Lower lobe of right lung (tissue), 2 donors: ENCODE data around the gene SLC38A1. TPM values are rescaled to one million over a fixed set of nuclear protein-coding genes. Genes with fewer than 3 reads are reported as not detected.

Source experiments
- ATAC-seq, 2 donors: fragments of 200-7000 bp; cut with Tn5 transposase; one replicate each; pipeline ENCODE4 v1.9.1; 2020 to 2022; ENCODE audit warnings: mild to moderate bottlenecking in 2 of 2, moderate library complexity in 2 of 2
- DNase-seq: peaks from one replicate; pipeline ENCODE4 v3.0.0-alpha.2; 2020
- H3K27ac ChIP-seq: fragments of 200-600 bp; one replicate; pipeline ENCODE4 v1.8.0; 2022
- H3K27me3 ChIP-seq: fragments of 200-600 bp; one replicate; pipeline ENCODE4 v1.8.0; 2022; ENCODE audit warnings: low read depth
- H3K36me3 ChIP-seq: fragments of 200-600 bp; one replicate; pipeline ENCODE4 v1.8.0; 2022; ENCODE audit warnings: mild to moderate bottlenecking
- H3K4me1 ChIP-seq: fragments of 200-600 bp; one replicate; pipeline ENCODE4 v1.8.0; 2022
- H3K4me3 ChIP-seq: fragments of 200-600 bp; one replicate; pipeline ENCODE4 v1.8.0; 2022; ENCODE audit warnings: mild to moderate bottlenecking
- H3K9me3 ChIP-seq: fragments of 200-600 bp; one replicate; pipeline ENCODE4 v1.8.0; 2022
- intact Hi-C: fragments of 100-400 bp; cut with DNase I; formaldehyde crosslinking; loops from one replicate; pipeline ENCODE4 v1.11.0; 2022
- total RNA-seq: library from RNA; stranded (reverse); fragmentation: NEBNext Ultra II Directional; extraction: Animal tissue kit (Norgen Biotek cat#: 25700); gene quantifications from one replicate; pipeline ENCODE4 v1.2.1, GENCODE V29; 2021
- TF ChIP-seq, protein P1 (sequence below): fragments of 200-600 bp; IDR thresholded peaks from one replicate; pipeline ENCODE4 v1.8.0; 2022; ENCODE audit warnings: antibody characterized with exemption, mild to moderate bottlenecking
- donor health status: DM: no; HTN: yes; CAD: no; lungs with severe emphysema.

Gene SLC38A1
- total RNA-seq, 1 donor from 2014 or later, result 45.8 TPM

DNA sequence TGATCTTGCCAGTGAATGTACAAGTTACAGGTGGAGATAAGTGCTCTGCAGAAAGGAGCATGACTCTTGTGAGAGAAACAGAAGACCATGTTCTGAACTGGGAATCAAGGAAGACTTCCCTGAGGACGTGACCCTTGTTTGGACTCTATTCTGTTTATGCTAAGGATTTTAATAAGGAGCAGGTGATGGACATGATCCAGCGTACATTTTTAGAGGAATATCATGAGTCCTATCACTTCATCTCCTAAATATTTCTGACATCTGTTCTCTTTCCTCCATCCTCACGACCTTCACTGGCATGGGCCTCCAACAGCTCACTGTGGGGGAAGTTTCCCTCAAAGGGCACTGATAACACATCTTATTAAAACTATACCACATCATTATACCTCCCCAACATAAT is 7.9 kb upstream of the SLC38A1 start:
- H3K27ac ChIP-seq, result no peak overlapping the region
- H3K4me3 ChIP-seq, result no peak overlapping the region
- no peaks in the 10 kb centered on the region for H3K4me1 ChIP-seq
- H3K36me3 ChIP-seq, result no peaks in the 10 kb centered on the region
- no peaks in the 10 kb centered on the region for H3K27me3 ChIP-seq
- DNase-seq, result no peak
- H3K9me3 ChIP-seq, result no peaks in the 10 kb centered on the region
- TF ChIP-seq, protein P1, sequence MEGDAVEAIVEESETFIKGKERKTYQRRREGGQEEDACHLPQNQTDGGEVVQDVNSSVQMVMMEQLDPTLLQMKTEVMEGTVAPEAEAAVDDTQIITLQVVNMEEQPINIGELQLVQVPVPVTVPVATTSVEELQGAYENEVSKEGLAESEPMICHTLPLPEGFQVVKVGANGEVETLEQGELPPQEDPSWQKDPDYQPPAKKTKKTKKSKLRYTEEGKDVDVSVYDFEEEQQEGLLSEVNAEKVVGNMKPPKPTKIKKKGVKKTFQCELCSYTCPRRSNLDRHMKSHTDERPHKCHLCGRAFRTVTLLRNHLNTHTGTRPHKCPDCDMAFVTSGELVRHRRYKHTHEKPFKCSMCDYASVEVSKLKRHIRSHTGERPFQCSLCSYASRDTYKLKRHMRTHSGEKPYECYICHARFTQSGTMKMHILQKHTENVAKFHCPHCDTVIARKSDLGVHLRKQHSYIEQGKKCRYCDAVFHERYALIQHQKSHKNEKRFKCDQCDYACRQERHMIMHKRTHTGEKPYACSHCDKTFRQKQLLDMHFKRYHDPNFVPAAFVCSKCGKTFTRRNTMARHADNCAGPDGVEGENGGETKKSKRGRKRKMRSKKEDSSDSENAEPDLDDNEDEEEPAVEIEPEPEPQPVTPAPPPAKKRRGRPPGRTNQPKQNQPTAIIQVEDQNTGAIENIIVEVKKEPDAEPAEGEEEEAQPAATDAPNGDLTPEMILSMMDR, result no peak
- ATAC-seq, result no peak
- intact Hi-C loops, result no loop called here

DNA sequence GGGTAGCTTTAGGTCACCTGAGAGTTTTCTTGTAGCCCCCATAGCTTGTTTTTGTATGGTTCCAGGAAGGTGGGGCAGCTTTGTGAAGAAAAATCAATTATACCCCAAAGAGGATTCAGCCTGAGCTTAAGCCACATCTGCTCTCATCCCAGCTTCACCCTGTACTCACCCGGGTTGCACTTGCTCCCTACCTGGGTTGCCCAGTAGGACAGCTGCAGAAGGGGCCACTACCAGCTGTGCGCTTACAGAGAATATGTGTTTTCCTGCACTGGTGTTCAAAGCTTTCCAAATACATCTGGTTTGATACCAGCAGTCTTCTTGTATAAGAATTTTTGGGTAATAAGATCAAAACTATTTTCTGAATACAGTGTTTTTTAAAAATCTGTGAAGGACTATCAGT is 3.0 kb upstream of the SLC38A1 start:
- H3K36me3 ChIP-seq, result no peaks in the 10 kb centered on the region
- no peaks in the 10 kb centered on the region for H3K9me3 ChIP-seq
- no peak overlapping the region for H3K27ac ChIP-seq
- ATAC-seq, result no peak
- no peak for DNase-seq
- H3K27me3 ChIP-seq, result peaks cover 28% of the 10 kb centered on the region
- TF ChIP-seq, protein P1, result no peak
- peaks cover 27% of the 10 kb centered on the region for H3K4me1 ChIP-seq
- intact Hi-C loops, result no loop called here
- H3K4me3 ChIP-seq, result no peak overlapping the region

DNA sequence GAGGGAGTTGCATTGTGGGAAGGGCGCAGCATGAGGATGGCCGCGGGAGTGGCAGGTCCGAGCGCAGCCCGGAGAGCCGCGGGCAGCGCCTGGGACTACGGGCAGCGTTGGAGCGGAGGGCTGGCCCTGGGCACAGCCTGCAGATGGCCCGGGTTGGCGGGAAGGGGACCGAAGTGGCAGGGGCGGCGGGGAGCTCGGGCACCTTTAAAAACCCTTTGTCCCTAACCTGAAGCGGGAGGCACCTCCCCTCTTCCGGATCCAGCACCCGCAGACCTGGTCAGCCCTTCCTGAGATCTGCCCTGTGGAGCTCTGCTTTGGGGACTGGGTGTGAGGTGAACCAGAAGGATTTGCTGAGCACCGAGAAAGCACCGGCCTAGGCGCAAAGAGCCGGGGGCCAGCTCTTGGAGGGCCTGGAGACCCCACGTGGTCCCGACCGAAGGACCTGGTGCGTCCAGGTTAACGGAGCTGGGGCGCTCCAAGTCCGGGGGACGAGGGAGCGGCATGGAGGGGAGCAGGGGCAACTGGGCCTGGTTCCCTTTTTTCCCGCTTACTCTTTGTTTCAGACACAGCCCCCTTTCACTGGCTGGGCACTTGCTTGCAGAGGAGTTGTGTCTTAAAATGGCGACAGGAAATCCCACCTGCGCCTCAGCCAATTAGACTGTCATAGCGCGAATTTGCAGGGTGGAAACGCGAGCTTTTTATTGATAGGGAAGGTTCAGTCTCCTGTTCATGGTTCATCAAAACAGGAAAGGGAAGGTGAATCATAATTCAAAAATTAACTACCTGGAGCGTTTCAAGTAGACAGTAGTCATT is 792 bp upstream of the SLC38A1 start:
- peak overlapping the region; percentile 86 for H3K27ac ChIP-seq
- peak; percentile 68 to 73 for ATAC-seq
- peaks cover 41% of the 10 kb centered on the region for H3K4me1 ChIP-seq
- TF ChIP-seq, protein P1, result no peak
- H3K4me3 ChIP-seq, result peak overlapping the region; percentile 69
- no peaks in the 10 kb centered on the region for H3K9me3 ChIP-seq
- peaks cover 30% of the 10 kb centered on the region for H3K27me3 ChIP-seq
- H3K36me3 ChIP-seq, result no peaks in the 10 kb centered on the region
- DNase-seq, result no peak
- intact Hi-C loops, result no loop called here

DNA sequence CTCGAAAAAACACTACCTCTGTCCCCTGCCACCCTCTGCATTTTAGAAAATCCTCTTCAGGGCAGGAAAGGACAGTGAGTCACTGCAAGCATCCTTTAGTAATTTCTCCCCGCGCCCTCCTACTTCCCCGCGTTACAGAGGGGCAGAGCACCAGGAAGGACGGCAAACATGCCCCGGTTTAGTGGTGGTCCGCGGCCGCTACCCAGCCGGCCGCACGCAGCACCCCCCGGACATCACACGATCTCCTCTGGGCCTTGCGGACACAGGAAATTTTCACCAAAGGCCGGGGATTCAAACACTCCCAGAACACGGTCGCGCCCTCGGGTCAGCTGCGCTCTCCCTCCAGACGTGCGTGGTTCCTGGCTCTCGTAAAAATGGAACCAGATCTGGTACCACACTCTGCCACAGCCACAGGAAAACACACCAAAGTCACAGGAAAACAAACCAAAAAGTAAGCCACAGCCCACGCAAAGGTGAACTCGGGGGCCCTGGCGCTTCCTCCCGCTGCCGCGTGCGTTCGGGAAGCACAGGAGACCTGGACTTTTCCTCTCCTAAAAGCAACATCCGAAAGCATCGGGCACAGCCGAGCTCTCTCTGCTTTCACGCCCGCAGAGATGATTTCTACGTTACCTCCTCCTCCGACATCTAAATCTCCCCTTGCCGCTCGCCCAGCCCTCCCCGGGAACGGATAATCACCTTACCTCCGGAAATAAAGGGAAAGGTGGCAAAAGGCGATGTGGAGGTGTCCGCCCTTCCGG is 839 bp downstream of the SLC38A1 start:
- peak; percentile 49 for DNase-seq
- peaks cover 41% of the 10 kb centered on the region for H3K4me1 ChIP-seq

DNA sequence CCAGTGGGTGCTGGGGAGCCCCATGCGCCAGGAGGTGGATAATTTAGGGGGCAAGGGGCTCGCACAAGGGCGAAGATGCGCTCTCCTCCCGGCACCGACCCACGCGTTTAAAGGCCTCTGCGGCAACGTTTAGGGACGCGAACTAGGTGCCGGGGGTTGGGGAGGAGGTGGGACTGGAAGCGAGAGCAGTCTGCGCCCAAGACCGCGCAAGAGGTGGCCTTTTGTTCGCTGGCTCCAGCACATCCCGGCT is 1.3 kb downstream of the SLC38A1 start:
- peaks cover 30% of the 10 kb centered on the region for H3K27me3 ChIP-seq
- no peak for DNase-seq
- intact Hi-C loops, result no loop called here
- ATAC-seq, result peak in 1 of 2 donors; percentile 6
- H3K4me3 ChIP-seq, result peak overlapping the region; percentile 69
- peaks cover 41% of the 10 kb centered on the region for H3K4me1 ChIP-seq
- TF ChIP-seq, protein P1, result no peak
- H3K9me3 ChIP-seq, result no peaks in the 10 kb centered on the region
- no peaks in the 10 kb centered on the region for H3K36me3 ChIP-seq
- H3K27ac ChIP-seq, result peak overlapping the region; percentile 86

More for the DNA sequence above, 839 bp downstream of the SLC38A1 start:
- TF ChIP-seq, protein P1, result no peak
- Histone ChIP-seq H3K36me3 (no peaks in the 10 kb centered on the region), H3K27me3 (peaks cover 30% of the 10 kb centered on the region), H3K9me3 (no peaks in the 10 kb centered on the region), H3K27ac (peak overlapping the region; percentile 86), H3K4me3 (peak overlapping the region; percentile 69)
- peak; percentile 9 to 31 for ATAC-seq
- intact Hi-C loops, result no loop called here
